Measurements from ENCODE around the gene BTBD1.

BTBD1 gene

DNA sequence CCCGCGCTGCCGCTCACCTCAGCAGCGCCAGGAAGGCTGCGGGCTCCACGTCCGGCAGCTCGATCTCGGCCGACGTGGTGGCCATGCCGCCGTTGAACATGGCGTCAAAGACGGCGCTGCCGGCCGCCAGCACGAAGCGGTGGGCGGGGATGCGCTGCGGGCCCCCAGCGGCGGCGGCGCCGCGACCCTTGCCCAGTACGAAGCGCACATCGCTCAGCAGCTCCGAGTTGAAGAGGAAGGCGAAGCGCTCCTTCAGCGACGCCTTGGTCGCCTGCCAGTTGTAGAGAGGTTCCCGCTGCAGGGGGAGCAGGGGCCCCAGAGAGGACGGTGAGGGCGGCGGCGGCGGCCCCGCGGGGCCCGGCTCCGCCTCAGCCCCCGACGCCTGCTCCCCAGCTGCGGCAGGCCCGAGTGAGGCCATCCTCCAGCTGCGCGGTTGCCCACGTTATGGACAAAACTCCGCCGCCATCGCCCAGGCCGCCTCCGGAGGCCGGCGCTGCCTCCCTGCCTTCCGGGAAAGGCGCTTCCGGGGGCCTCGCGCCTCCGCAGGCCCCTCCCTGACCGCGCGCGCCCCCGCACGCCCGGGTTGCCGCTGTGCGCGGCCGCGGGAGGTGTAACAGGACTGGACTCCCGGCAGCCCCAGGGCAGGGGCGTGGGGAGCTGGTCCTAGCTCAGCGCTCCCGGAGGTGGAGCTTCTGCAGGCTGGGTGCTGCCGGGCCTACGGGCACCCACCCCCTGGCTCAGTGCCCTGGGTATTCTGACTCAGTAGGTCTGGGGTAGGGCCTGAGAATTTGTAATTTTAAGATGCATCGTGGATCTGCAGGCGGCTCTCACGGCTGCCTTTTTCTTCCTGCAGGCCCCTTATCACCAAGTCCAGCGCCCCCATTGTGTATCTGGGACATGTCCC lies at the start of gene BTBD1:
Gene BTBD1, minus strand, starts transcription at position 519 of the 904 bp plus-strand sequence. Its CDS starts 101 bp downstream, at position 418.
- DNase-seq: peak; percentile 45 to 71 (median 61)

DNA sequence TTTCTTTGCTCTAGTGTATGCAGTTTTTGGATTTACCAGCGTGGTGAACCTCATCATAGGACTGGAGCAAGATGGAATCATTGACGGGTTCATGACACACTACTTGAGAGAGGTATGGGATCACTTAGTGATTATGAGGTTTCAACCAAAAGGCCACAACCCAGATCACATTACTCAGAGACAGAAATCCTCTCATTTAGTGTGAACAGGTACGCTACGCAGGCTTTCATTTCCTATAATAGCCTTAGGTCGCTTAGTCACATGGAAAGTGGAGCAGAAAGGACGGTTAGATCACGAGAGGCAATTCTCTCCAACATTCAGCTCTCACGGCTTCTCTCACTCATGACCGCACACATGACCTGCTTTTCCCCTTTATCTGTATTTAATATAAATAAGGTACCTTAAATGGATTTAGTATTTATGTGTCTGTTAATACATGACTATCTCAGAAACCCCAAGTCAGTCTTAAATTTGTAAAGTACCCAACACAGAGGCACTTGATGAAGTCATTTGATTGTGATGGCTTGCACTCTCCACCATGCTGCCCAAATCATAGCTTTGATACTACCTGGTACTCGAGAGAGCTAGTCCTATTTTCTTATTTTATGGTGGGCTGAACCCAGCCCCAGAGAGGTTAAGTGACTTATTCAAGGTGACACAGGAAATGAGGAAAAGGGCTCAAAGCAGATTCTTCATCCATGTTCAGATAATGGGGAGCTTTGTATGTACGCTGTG lies 48.9 kb upstream of the BTBD1 start:
- no peak for DNase-seq

GRCh38 chr15:83115410-83115809 lies 48.4 kb upstream of the BTBD1 start:
- no peak for DNase-seq

GRCh38 chr15:83114856-83115255 lies 47.8 kb upstream of the BTBD1 start:
- DNase-seq: no peak

DNA sequence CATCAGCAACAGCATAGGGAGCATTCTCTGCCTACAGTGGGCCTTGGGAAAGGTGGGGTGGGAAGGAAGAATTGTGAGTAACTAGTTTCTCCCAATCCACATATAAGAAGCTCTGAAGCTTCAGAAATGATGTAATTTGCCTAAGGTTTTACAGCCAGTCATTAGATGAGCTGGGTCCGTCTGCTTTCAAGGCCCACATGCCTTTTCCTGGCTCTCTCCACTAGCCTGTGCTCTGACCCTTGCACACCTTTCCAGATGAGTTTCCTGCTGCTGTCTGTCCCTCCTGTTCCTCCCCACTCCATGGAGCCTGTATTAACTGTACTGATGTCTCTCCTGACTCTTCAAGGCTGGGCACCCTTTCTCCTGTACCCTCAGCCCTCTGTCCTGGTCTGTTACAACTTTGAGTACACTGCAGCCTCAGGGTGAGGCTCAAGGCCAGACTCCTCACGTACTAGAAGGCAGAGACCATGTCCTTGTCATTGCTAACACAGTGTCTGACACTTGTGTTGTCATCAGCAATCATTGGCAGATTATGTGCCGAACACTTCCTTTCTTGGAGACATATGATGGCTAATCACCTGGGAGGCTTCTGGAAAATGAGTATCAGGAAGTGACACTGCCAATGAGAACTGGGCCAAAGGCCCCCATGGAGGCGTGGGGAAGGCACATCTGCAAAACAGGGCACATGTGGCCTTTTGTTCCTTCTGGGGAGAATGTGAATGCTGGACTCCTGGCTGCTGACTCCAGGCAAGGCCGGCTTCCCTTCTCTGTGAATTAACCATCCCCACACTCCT lies 47.0 kb upstream of the BTBD1 start:
- no peak for DNase-seq

DNA sequence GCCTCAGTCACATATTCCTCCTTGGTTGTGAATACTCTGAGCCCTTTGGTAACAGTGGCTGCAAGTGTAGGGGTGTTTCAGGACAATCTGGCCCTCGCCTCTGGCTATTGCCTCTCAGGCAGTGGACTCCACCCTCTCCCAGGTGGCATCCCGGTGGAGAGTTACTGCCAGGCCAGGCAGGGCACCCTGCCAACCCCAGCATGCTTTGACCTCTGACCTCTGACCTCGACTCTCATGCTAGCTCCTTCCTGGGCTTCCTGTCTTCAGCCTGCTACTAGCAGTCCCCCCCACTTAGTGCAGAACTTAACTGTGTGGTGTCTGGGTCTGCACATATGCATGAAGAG lies 45.9 kb upstream of the BTBD1 start:
- no peak for DNase-seq

GRCh38 chr15:83112233-83112955 lies 45.3 kb upstream of the BTBD1 start:
- no peak for DNase-seq

GRCh38 chr15:83111149-83111548 lies 44.1 kb upstream of the BTBD1 start:
- DNase-seq: no peak

- DNase-seq: no peak
These were observed 43.3 kb upstream of the BTBD1 start for GRCh38 chr15:83110381-83110780.

- DNase-seq: no peak
These were observed 42.5 kb upstream of the BTBD1 start for GRCh38 chr15:83109532-83109931.

DNA sequence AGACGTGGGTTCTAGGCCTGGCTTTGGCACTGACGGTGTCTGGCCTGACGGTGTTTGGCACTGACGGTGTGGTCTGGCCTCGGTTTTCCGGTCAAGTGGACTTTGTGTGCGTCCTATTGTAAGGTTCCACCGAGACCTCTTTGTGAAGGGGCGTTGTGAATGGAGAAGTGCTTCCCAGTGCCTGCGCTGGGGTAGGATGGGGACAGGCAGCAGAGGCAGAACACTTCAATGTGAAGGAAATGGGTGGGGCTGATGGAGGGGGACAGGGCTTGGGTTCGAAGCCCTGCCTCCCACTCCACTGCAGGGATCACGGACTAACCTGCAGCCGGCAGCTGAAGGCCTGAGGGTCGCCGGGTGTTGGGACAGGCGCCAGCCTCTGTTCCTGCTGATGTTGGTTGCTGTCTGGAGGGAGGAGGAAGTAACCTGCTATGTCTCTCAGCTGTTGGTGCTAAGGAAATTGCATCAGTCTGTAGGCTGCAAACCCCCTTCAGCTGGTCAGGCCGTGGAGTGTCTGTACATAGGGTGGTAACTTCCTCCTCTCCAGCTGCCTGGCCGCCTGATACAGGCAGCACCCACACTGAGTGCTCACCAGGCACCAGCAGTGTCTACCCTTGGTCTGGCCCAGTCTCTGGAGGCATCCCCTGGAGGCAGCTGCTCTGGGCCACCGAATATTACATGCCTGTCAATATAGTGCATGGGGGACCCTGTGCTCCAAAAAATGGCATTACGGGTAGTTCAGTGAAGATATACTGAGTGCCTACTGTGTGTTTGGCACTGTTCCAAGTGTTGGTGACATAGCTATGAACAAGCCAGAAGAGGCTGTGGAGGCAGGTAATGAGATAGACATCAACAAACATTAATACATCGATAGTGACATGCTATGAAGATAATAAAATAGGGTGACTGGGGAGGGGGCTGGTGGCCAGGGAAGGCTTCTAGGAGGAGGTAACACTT lies 41.5 kb upstream of the BTBD1 start:
- DNase-seq: no peak

GRCh38 chr15:83107841-83108181 lies 40.8 kb upstream of the BTBD1 start:
- no peak for DNase-seq

DNA sequence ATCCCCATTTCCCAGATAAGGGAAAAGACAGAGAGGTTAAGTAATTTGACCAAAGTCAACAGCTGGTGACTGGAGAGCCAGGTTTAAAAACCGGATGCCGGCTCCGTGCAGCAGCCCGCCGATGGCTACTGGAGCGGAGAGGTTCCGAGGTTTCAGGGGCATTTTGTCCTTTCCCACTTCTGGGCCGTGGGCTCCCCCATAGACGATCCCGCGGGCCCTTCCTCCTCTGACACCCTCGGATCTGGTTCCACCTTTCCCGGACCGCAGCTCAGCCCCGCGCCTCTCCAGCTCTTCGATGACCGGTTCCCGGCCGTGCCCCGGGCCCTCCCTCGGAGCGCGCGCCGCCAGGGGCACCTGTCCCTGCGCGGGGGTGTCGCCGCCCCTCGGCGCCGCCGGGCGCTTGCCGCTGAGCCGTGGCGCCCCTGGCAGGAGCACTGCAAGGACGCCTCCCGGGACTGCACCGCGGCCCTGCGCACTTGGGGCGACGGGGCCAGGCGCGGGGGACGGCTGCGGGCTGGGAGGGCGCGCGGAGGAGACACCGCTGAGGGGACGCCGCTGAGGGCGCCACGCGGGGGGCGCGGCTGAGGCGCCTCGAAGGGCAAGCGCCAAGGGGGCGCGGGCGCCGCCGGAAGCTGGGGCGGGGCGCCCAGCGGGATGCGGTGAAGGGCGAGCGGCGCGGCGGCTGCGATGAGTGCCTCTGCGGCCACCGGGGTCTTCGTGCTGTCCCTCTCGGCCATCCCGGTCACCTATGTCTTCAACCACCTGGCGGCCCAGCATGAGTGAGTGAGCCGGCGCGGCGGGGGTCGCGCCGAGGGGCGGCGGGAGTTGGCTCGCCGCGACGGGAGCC lies 40.2 kb upstream of the BTBD1 start, which contains the start of gene TM6SF1:
Gene TM6SF1, plus strand, starts transcription at position 652 of the 847 bp plus-strand sequence. Its CDS starts 36 bp downstream, at position 688.
- DNase-seq: no peak

- no peak for DNase-seq
These were observed 38.4 kb upstream of the BTBD1 start for GRCh38 chr15:83105440-83105839.

DNA sequence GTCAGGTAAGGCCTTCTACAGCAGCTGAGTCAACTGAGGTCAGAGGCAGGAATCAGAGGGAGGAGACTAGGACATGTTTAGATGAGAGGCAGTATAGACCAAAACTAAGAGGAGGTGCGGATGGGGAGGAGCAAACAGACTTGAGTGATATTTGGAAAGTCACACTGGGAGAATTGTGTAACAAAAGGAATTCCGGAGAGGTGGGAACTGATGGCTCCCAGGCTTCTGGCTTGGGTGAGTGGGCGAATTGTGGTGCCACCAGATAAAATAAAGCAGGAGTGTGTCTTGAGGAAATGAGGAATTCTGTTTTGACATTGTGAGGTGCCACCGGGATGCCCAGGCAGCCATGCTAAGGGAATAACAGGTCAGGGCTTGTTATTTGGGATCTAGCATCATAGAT lies 37.1 kb upstream of the BTBD1 start:
- no peak for DNase-seq

DNA sequence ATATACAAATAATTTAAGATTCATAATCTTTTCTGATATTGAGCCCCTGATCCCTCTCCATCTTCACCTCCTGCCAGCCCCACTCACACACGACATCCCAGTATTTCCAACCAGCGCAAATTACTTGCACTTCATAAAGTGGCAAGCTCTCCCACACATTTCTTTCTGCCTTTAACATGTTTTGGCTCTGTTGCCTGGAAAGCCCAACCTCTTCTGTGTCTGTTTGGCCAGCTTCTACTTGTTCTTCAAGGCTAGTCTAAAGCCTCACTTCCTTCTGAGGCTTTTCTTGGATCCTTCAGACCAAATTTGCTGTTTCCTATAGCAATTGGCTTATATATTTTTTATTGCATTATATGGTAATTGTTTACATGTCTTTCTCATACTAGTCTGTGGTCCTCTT lies 35.3 kb upstream of the BTBD1 start:
- no peak for DNase-seq

- no peak for DNase-seq
These were observed 33.1 kb upstream of the BTBD1 start for GRCh38 chr15:83100097-83100646.

GRCh38 chr15:83099290-83099689 lies 32.2 kb upstream of the BTBD1 start:
- DNase-seq: no peak

DNA sequence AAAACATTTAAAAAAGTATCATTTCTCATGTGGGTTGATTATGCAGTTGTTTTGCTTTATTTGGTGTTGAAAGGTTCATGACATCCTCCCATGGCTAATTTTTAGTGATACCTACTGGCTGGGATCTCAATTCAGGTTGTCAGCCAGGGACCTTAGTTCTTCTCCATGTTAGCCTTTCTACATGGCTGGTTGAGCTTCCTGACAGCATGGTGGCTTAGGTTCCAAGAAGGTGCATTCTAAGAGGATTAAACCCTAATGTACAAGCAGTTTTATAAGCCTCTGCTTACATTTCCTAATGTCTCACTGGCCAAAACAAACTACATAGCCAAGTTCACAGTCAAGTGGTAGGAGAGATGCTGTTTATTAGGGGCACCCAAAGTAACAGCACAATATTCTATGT lies 31.0 kb upstream of the BTBD1 start:
- DNase-seq: no peak

- no peak for DNase-seq
These were observed 27.5 kb upstream of the BTBD1 start for GRCh38 chr15:83094583-83094982.
